Neural crest cell (in vitro differentiated cells): Measurements from ENCODE around the gene TOB2. TPM values are rescaled to one million over a fixed set of nuclear protein-coding genes. Genes with fewer than 3 reads are reported as not detected.

Source experiments
- DNase-seq: peaks from one replicate; pipeline ENCODE4 v3.0.0; 2021; ENCODE audit warnings: low read depth, mixed read lengths, low spot score
- H3K27ac Mint-ChIP-seq: one replicate; pipeline ENCODE4 v1.8.0; 2021; ENCODE audit warnings: mild to moderate bottlenecking, mixed read lengths; ENCODE audit not compliant: unreplicated experiment
- H3K27me3 Mint-ChIP-seq: 2 replicates; pipeline ENCODE4 v1.8.0; 2021; ENCODE audit warnings: low read depth, mild to moderate bottlenecking, mixed read lengths
- H3K36me3 Mint-ChIP-seq: 2 replicates; pipeline ENCODE4 v1.8.0; 2021; ENCODE audit warnings: low read depth, mild to moderate bottlenecking, mixed read lengths
- H3K4me1 Mint-ChIP-seq: 2 replicates; pipeline ENCODE4 v1.8.0; 2021; ENCODE audit warnings: mixed read lengths
- H3K4me3 Mint-ChIP-seq: one replicate; pipeline ENCODE4 v1.8.0; 2021; ENCODE audit warnings: mild to moderate bottlenecking, mixed read lengths
- H3K9me3 Mint-ChIP-seq: 2 replicates; pipeline ENCODE4 v1.8.0; 2021; ENCODE audit warnings: mixed read lengths
- CTCF ChIP-seq: fragments of 200-600 bp; sonication (generic); conservative IDR thresholded peaks from 2 replicates; pipeline ENCODE4 v1.5.0; 2021; ENCODE audit warnings: antibody characterized with exemption, mild to moderate bottlenecking
- total RNA-seq: library from RNA; stranded (reverse); gene quantifications from 2 replicates; pipeline ENCODE4 v1.2.1, GENCODE V29; 2021

TOB2 gene
- total RNA-seq, 1 donor from 2014 or later = 47.7 TPM

- no peak for TF ChIP-seq CTCF
- no peaks in the 10 kb centered on the region for H3K27me3 Mint-ChIP-seq
- no peak overlapping the region for H3K4me3 Mint-ChIP-seq
- DNase-seq = no peak
- H3K36me3 Mint-ChIP-seq = peaks cover 9% of the 10 kb centered on the region
- H3K4me1 Mint-ChIP-seq = no peaks in the 10 kb centered on the region
- H3K27ac Mint-ChIP-seq = no peak overlapping the region
- H3K9me3 Mint-ChIP-seq = no peaks in the 10 kb centered on the region
These were observed 12.8 kb upstream of the TOB2 start for GRCh38 chr22:41459431-41459830.

- no peak for DNase-seq
- Mint-ChIP-seq H3K36me3 (peaks cover 5% of the 10 kb centered on the region), H3K9me3 (no peaks in the 10 kb centered on the region), H3K4me1 (no peaks in the 10 kb centered on the region), H3K27me3 (no peaks in the 10 kb centered on the region), H3K4me3 (no peak overlapping the region), H3K27ac (no peak overlapping the region)
- TF ChIP-seq CTCF = no peak
These were observed 11.6 kb upstream of the TOB2 start for GRCh38 chr22:41458161-41458728.

- peaks cover 26% of the 10 kb centered on the region for H3K27me3 Mint-ChIP-seq
- peak overlapping the region; percentile 98 for H3K4me3 Mint-ChIP-seq
- DNase-seq = peak; percentile 83
- H3K27ac Mint-ChIP-seq = peak overlapping the region; percentile 99
- peaks cover 39% of the 10 kb centered on the region for H3K4me1 Mint-ChIP-seq
- H3K9me3 Mint-ChIP-seq = no peaks in the 10 kb centered on the region
- peaks cover 4% of the 10 kb centered on the region for H3K36me3 Mint-ChIP-seq
- TF ChIP-seq CTCF = no peak
These were observed 1.7 kb upstream of the TOB2 start for GRCh38 chr22:41448189-41448808.

GRCh38 chr22:41447435-41448188 lies 1.0 kb upstream of the TOB2 start:
- Mint-ChIP-seq H3K9me3 (no peaks in the 10 kb centered on the region), H3K4me1 (peaks cover 45% of the 10 kb centered on the region), H3K4me3 (peak overlapping the region; percentile 98), H3K36me3 (peaks cover 4% of the 10 kb centered on the region), H3K27ac (peak overlapping the region; percentile 99), H3K27me3 (peaks cover 26% of the 10 kb centered on the region)
- DNase-seq = peak; percentile 66
- TF ChIP-seq CTCF = no peak

GRCh38 chr22:41446057-41446501 lies 522 bp downstream of the TOB2 start:
- H3K9me3 Mint-ChIP-seq = no peaks in the 10 kb centered on the region
- peak overlapping the region; percentile 98 for H3K4me3 Mint-ChIP-seq
- peaks cover 26% of the 10 kb centered on the region for H3K27me3 Mint-ChIP-seq
- H3K4me1 Mint-ChIP-seq = peaks cover 44% of the 10 kb centered on the region
- peak overlapping the region; percentile 96 for H3K27ac Mint-ChIP-seq
- no peak for DNase-seq
- H3K36me3 Mint-ChIP-seq = peaks cover 4% of the 10 kb centered on the region
- no peak for TF ChIP-seq CTCF
